IMR-90 (cell line): ENCODE measurements around the gene ABHD2. TPM values are rescaled to one million over a fixed set of nuclear protein-coding genes. Genes with fewer than 3 reads are reported as not detected.

Source experiments
- ATAC-seq: fragments of 200-7000 bp; cut with Tn5 transposase; 2 replicates; pipeline ENCODE4 v1.9.1; 2020; ENCODE audit warnings: low read depth, mild to moderate bottlenecking, moderate library complexity
- BruUV-seq: library from RNA; stranded (reverse); fragments of 400-500 nt; replicated peaks from 2 replicates; lab custom pipeline; 2021; lab: Mats Ljungman, UMichigan
- CTCF ChIA-PET: fragments of 300-600 bp; formaldehyde crosslinking; extraction: SDS; loops from one replicate; lab custom pipeline; 2021; ENCODE audit warnings: antibody characterized with exemption; lab: Yijun Ruan, JAX
- POLR2A ChIA-PET: fragments of 300-600 bp; sonication (Branson Sonifier 250); formaldehyde crosslinking; loops from one replicate; lab custom pipeline; 2022; ENCODE audit warnings: antibody characterized with exemption; ENCODE audit not compliant: unreplicated experiment; lab: Charles Lee
- DNase-seq: peaks from one replicate; pipeline ENCODE4 v3.0.0; 2013
- H2AFZ ChIP-seq: replicated peaks from 2 replicates; pipeline ENCODE3; 2013; ENCODE audit warnings: low read length, mild to moderate bottlenecking; ENCODE audit not compliant: poor library complexity
- H2AK5ac ChIP-seq: 2 replicates; pipeline ENCODE4 v1.6.1; 2013; ENCODE audit warnings: low read depth, low read length, inconsistent platforms
- H2AK9ac ChIP-seq: replicated peaks from 2 replicates; pipeline ENCODE3; 2013; ENCODE audit warnings: mild to moderate bottlenecking, low read depth, low read length, moderate library complexity; ENCODE audit not compliant: poor library complexity
- H2BK120ac ChIP-seq: 2 replicates; pipeline ENCODE4 v1.6.1; 2013; ENCODE audit warnings: low read depth, low read length, inconsistent platforms
- H2BK15ac ChIP-seq: 3 replicates; pipeline ENCODE4 v1.6.1; 2013; ENCODE audit warnings: low read depth, low read length, inconsistent platforms
- H2BK20ac ChIP-seq: 2 replicates; pipeline ENCODE4 v1.6.1; 2013; ENCODE audit warnings: low read depth, mild to moderate bottlenecking, inconsistent platforms, low read length, moderate library complexity
- H2BK5ac ChIP-seq: 2 replicates; pipeline ENCODE4 v1.6.1; 2013; ENCODE audit warnings: mild to moderate bottlenecking, low read depth, low read length, inconsistent platforms; ENCODE audit not compliant: poor library complexity, severe bottlenecking
- H3K14ac ChIP-seq: replicated peaks from 2 replicates; pipeline ENCODE4 v1.6.1; 2013; ENCODE audit warnings: low read depth, low read length, inconsistent platforms
- H3K18ac ChIP-seq: 2 replicates; pipeline ENCODE4 v1.6.1; 2013; ENCODE audit warnings: low read depth, low read length, control low read depth
- H3K23ac ChIP-seq: 2 replicates; pipeline ENCODE4 v1.6.1; 2013; ENCODE audit warnings: low read depth, low read length, inconsistent platforms
- H3K27ac ChIP-seq: 2 replicates; pipeline ENCODE4 v1.5.1; 2013; ENCODE audit warnings: mild to moderate bottlenecking, control low read depth, low read length; ENCODE audit not compliant: insufficient read depth
- H3K27me3 ChIP-seq: 2 replicates; pipeline ENCODE4 v1.6.1; 2013; ENCODE audit warnings: low read length; ENCODE audit not compliant: control insufficient read depth, insufficient read depth
- H3K36me3 ChIP-seq: 2 replicates; pipeline ENCODE4 v1.6.1; 2013; ENCODE audit warnings: low read length, mixed read lengths; ENCODE audit not compliant: control insufficient read depth, insufficient read depth
- H3K4ac ChIP-seq: 2 replicates; pipeline ENCODE4 v1.6.1; 2013; ENCODE audit warnings: low read depth, low read length, inconsistent platforms
- H3K4me1 ChIP-seq: 2 replicates; pipeline ENCODE4 v1.6.1; 2013; ENCODE audit warnings: low read length, mixed read lengths; ENCODE audit not compliant: control insufficient read depth, insufficient read depth
- H3K4me2 ChIP-seq: 2 replicates; pipeline ENCODE4 v1.6.1; 2013; ENCODE audit warnings: low read depth, mild to moderate bottlenecking, control low read depth, low read length, moderate library complexity
- H3K4me3 ChIP-seq: 2 replicates; pipeline ENCODE4 v1.5.1; 2013; ENCODE audit warnings: low read depth, mild to moderate bottlenecking, control low read depth, low read length, moderate library complexity; ENCODE audit not compliant: insufficient read depth
- H3K56ac ChIP-seq: 2 replicates; pipeline ENCODE4 v1.6.1; 2013; ENCODE audit warnings: low read length, inconsistent platforms; ENCODE audit not compliant: insufficient read depth; ENCODE audit errors: extremely low read depth
- H3K79me1 ChIP-seq, 2 experiments: 2 replicates each; pipeline ENCODE4 v1.6.1; 2013; ENCODE audit warnings: low read length in 2 of 2, inconsistent platforms in 1 of 2, low read depth in 1 of 2
- H3K9ac ChIP-seq: 2 replicates; pipeline ENCODE4 v1.6.1; 2013; ENCODE audit warnings: low read depth, low read length, control low read depth
- H3K9me1 ChIP-seq: 2 replicates; pipeline ENCODE4 v1.6.1; 2013; ENCODE audit warnings: low read length, inconsistent platforms; ENCODE audit not compliant: insufficient read depth
- H3K9me3 ChIP-seq: 2 replicates; pipeline ENCODE4 v1.6.1; 2013; ENCODE audit warnings: low read length; ENCODE audit not compliant: control insufficient read depth, insufficient read depth
- H4K20me1 ChIP-seq: 2 replicates; pipeline ENCODE4 v1.6.1; 2013; ENCODE audit warnings: low read length, inconsistent platforms; ENCODE audit not compliant: insufficient read depth
- H4K5ac ChIP-seq: 2 replicates; pipeline ENCODE4 v1.6.1; 2013; ENCODE audit warnings: mild to moderate bottlenecking, low read depth, low read length, control low read depth
- H4K8ac ChIP-seq, 2 experiments: 2 replicates each; pipeline ENCODE4 v1.6.1; 2013; ENCODE audit warnings: low read depth in 2 of 2, low read length in 2 of 2, control low read depth in 1 of 2, inconsistent platforms in 1 of 2
- H4K91ac ChIP-seq: 2 replicates; pipeline ENCODE4 v1.6.1; 2013; ENCODE audit warnings: low read depth, low read length, inconsistent platforms; ENCODE audit not compliant: insufficient read depth
- MAFK ChIP-seq: IDR thresholded peaks from 2 replicates; pipeline ENCODE4 v1.6.1; 2012; ENCODE audit warnings: low read depth, low read length, improper control_type of control experiment
- MAZ ChIP-seq: IDR thresholded peaks from 2 replicates; pipeline ENCODE4 v1.6.1; 2012; ENCODE audit warnings: low read depth, mild to moderate bottlenecking, low read length, improper control_type of control experiment, moderate library complexity, borderline replicate concordance
- WGBS, 2 experiments: methylation state at CpG; one replicate each; pipeline versions ENCODE4 v1.1.5 to v1.1.7; 2013; ENCODE audit warnings: missing lambda C conversion rate in 2 of 2; ENCODE audit not compliant: insufficient read length in 1 of 2; ENCODE audit errors: extremely low coverage in 2 of 2; 5-methylcytosine and 5-hydroxymethylcytosine counted together
- dilution Hi-C: fragments of 300-500 bp; cut with HindIII; formaldehyde crosslinking; loops from one replicate; pipeline ENCODE4 v1.14.3; 2018; ENCODE audit warnings: low sequenced_read_pairs; ENCODE audit not compliant: unreplicated experiment
- in situ Hi-C: fragments of 300-500 bp; cut with MboI; formaldehyde crosslinking; loops from 3 replicates; pipeline ENCODE4 v1.14.3; 2019; ENCODE audit warnings: low sequenced_read_pairs, inconsistent platforms, mixed read lengths
- intact Hi-C: fragments of 100-400 bp; cut with micrococcal nuclease; formaldehyde crosslinking; loops from 2 replicates; pipeline ENCODE4 v1.10.0; 2022
- polyA plus RNA-seq, 3 experiments: library from polyadenylated mRNA; depleted of rRNA; stranded (reverse); fragments of >200 nt; gene quantifications; 2 replicates each; pipeline ENCODE4 v1.2.3, GENCODE V29; 2012; ENCODE audit warnings: low replicate concordance in 1 of 3
- total RNA-seq: library from RNA; depleted of rRNA; stranded (reverse); fragments of >200 nt; gene quantifications from 2 replicates; pipeline ENCODE4 v1.2.3, GENCODE V29; 2012

ABHD2 gene
- total and polyA plus RNA-seq, 2 of the 4 experiments (the other 2 are of a cell fraction) = 31.2 to 62.9 TPM

GRCh38 chr15:89118481-89118989, 30.3 kb downstream of the ABHD2 start:
- DNase-seq = no peak
- H3K79me1 ChIP-seq = peaks cover 44 to 67% of the 10 kb centered on the region in 2 experiments
- peaks cover 13% of the 10 kb centered on the region for H3K4me1 ChIP-seq
- no peak overlapping the region for H3K4me3 ChIP-seq
- H2BK15ac ChIP-seq = no peak overlapping the region
- TF ChIP-seq MAZ (no peak), MAFK (peak; percentile 73)
- ATAC-seq = no peak
- no TSS peak for BruUV-seq
- no peaks in the 10 kb centered on the region for H3K9me3 ChIP-seq
- no peaks in the 10 kb centered on the region for H4K20me1 ChIP-seq
- H3K18ac ChIP-seq = no peak overlapping the region
- H4K91ac ChIP-seq = no peak overlapping the region
- no peak overlapping the region for H3K14ac ChIP-seq
- no peak overlapping the region for H2BK5ac ChIP-seq
- intact Hi-C loops = no loop called here
- H3K27me3 ChIP-seq = no peaks in the 10 kb centered on the region
- H3K36me3 ChIP-seq = peaks cover 18% of the 10 kb centered on the region
- no peak overlapping the region for H3K9ac ChIP-seq
- no peak overlapping the region for H2AFZ ChIP-seq
- in situ Hi-C loops = no loop called here
- POLR2A ChIA-PET = no interaction called here
- no peak overlapping the region for H2BK20ac ChIP-seq
- no peak overlapping the region for H4K5ac ChIP-seq
- no CpG with 5 or more reads among the region's 2 CpGs for WGBS, 2 experiments
- H3K56ac ChIP-seq = no peak overlapping the region
- no peak overlapping the region for H3K27ac ChIP-seq
- no peak overlapping the region for H2AK5ac ChIP-seq
- no peak overlapping the region for H2BK120ac ChIP-seq
- H3K23ac ChIP-seq = no peak overlapping the region
- H3K4me2 ChIP-seq = no peak overlapping the region
- peaks cover 25% of the 10 kb centered on the region for H3K9me1 ChIP-seq
- dilution Hi-C loops = no loop called here
- H3K4ac ChIP-seq = no peak overlapping the region
- no peak overlapping the region for H2AK9ac ChIP-seq
- H4K8ac ChIP-seq = no peak overlapping the region
- CTCF ChIA-PET = interaction anchor here (1.9 kb wide), 1 partner anchor 61 kb away, joined by 6 read pairs; no protein-coding TSS in a partner anchor
